LNCaP clone FGC (cell line): ENCODE measurements around the gene MYO5A.
"Not testable (repeated sequence)": the region's sequence is repeated elsewhere in the genome, so short reads cannot be mapped to it uniquely, and the experiment has no call there.

Experiments
- DNase-seq: peaks from one replicate; pipeline ENCODE4 v3.0.0-alpha.2; 2011; ENCODE audit warnings: low read depth
- H3K4me3 ChIP-seq: 2 replicates; pipeline ENCODE4 v1.5.1; 2011; ENCODE audit warnings: mild to moderate bottlenecking, low read depth, low read length, control low read depth
- CTCF ChIP-seq: IDR thresholded peaks from 2 replicates; pipeline ENCODE4 v1.5.1; 2012; ENCODE audit warnings: mild to moderate bottlenecking; ENCODE audit not compliant: control insufficient read depth, insufficient read depth; ENCODE audit errors: extremely low read depth

Gene MYO5A

DNA sequence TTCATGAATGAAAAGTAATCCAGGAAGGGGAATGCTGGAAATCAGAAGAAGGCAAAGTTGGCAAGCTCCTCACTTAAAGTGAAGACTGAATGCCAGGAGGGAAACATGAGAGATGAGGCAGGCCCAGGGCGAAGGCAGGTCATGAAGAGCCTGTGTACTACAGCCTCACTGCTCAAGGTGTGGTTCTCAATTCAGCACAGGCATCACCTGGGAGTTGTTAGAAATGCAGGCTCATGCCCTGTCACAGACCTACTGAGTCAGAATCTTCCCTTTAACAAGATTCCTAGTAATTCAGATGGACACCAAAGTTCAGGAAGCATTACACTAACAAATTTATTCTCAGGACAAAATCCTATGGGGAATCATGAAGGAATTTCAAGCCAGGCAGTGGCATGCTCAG lies 14.2 kb downstream of the MYO5A start:
- no peak for TF ChIP-seq CTCF
- no peak for DNase-seq
- H3K4me3 ChIP-seq = no peak overlapping the region

DNA sequence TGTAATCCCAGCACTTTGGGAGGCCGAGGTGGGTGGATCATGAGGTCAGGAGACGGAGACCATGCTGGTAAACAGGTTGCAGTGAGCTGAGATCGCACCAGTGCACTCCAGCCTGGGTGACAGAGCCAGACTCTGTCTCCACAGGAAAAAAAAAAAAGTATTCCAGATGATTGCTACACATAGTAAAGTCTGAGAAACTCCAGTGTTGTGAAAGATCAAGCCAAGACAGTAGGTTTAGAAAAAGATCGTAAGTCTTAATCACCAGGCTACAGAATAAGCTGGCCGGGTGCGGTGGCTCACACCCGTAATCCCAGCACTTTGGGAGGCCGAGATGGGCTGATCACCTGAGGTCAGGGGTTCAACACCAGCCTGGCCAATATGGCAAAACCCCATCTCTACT lies 15.8 kb downstream of the MYO5A start:
- not testable (repeated sequence) for H3K4me3 ChIP-seq, DNase-seq

DNA sequence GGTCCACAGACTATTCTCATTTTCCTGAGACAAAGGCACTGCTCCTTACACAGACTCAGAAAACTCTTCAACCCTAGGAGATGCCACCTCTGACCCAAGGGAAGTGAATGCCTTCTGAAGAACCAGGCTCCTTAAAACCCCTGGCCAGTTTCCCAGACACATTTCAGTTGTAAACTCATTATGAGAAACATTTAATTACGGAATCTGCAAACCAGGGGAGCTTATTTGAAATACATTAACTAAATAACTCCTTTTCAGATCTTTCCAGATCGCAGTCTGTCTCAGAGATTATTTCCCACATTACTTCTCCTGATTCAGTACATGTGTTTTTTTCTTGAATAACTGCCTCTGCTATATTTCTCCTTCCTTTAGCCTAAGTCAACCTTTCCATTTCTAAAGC lies 17.6 kb downstream of the MYO5A start:
- H3K4me3 ChIP-seq = no peak overlapping the region
- TF ChIP-seq CTCF = no peak
- DNase-seq = no peak

GRCh38 chr15:52509500-52510245 lies 19.0 kb downstream of the MYO5A start:
- DNase-seq = peak; percentile 45
- TF ChIP-seq CTCF = no peak

GRCh38 chr15:52506549-52506948 lies 22.1 kb downstream of the MYO5A start:
- no peak for DNase-seq
- no peak for TF ChIP-seq CTCF
- H3K4me3 ChIP-seq = no peak overlapping the region

More at GRCh38 chr15:52509500-52510245, 19.0 kb downstream of the MYO5A start:
- no peak overlapping the region for H3K4me3 ChIP-seq

DNA sequence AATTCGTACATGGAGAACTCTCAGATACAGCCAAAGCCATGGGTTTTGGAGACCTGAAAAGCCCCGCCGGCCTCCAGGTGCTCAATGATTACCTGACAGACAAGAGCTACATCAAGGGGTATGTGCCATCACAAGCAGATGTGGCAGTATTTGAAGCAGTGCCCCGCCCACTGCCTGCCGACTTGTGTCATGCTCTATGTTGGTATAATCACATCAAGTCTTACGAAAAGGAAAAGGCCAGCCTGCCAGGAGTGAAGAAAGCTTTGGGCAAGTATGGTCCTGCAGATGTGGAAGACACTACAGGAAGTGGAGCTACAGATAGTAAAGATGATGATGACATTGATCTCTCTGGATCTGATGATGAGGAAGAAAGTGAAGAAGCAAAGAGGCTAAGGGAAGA lies 23.5 kb downstream of the MYO5A start:
- no peak for DNase-seq
- H3K4me3 ChIP-seq = no peak overlapping the region
- no peak for TF ChIP-seq CTCF

DNA sequence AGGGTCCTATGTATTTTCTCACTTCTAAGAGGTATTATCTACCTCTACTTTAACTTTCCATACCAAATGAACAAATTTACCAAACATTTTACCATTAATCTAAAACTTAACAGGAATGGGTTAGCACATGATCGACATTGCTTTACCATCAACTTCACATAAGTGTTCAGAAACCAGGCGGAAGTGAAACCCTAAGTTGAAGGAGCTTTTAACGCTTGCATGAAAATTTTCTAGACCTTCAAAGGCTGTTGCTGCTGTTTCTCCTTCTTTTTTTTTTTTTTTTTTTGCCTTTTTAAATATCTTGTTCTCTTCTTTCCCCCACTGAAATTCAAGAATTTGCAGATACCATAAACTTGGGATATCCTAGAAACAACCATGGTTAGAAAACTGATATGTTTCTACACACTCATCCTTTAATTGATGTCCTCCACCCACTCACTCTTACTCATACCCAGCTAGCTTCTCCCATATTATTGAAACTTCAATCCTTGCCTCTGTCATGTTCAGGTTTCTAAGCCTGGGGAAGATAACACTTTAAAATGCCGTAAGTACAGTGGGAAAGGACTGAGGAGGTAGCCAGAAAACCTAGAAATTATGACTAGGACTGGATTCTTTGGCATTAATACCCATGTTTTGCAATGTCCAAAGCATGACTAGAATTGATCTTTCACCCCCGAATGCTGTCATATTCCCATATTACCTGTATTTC lies 24.7 kb downstream of the MYO5A start:
- DNase-seq = no peak
- no peak for TF ChIP-seq CTCF
- H3K4me3 ChIP-seq = no peak overlapping the region
